Ishikawa (cell line): ENCODE results near the gene ATP1A2.

Experiments
- CEBPB ChIP-seq: IDR thresholded peaks from 2 replicates; pipeline ENCODE4 v1.6.1; 2012
- CREB1 ChIP-seq: IDR thresholded peaks from 2 replicates; pipeline ENCODE4 v1.6.1; 2012; ENCODE audit warnings: low read depth
- EGR1 ChIP-seq: IDR thresholded peaks from 2 replicates; pipeline ENCODE4 v1.6.1; 2012
- EP300 ChIP-seq: IDR thresholded peaks from 2 replicates; pipeline ENCODE4 v1.6.1; 2012; ENCODE audit warnings: borderline replicate concordance
- FOXM1 ChIP-seq: IDR thresholded peaks from 2 replicates; pipeline ENCODE4 v1.6.1; 2012; ENCODE audit warnings: low read depth, borderline replicate concordance
- MAX ChIP-seq: IDR thresholded peaks from 2 replicates; pipeline ENCODE4 v1.6.1; 2012
- NFIC ChIP-seq: IDR thresholded peaks from 2 replicates; pipeline ENCODE4 v1.6.1; 2012
- RAD21 ChIP-seq: IDR thresholded peaks from 2 replicates; pipeline ENCODE4 v1.6.1; 2012; ENCODE audit warnings: low read depth
- TAF1 ChIP-seq: IDR thresholded peaks from 2 replicates; pipeline ENCODE4 v1.6.1; 2012; ENCODE audit warnings: low read depth, mild to moderate bottlenecking
- TCF12 ChIP-seq: IDR thresholded peaks from 2 replicates; pipeline ENCODE4 v1.6.1; 2012; ENCODE audit warnings: low read depth
- TEAD4 ChIP-seq: IDR thresholded peaks from 2 replicates; pipeline ENCODE4 v1.6.1; 2012
- YY1 ChIP-seq: IDR thresholded peaks from 2 replicates; pipeline ENCODE4 v1.6.1; 2012; ENCODE audit warnings: low read depth
- ZBTB7A ChIP-seq: IDR thresholded peaks from 2 replicates; pipeline ENCODE4 v1.6.1; 2012; ENCODE audit warnings: low read depth
- TF ChIP-seq, protein P1 (sequence below): IDR thresholded peaks from 2 replicates; pipeline ENCODE4 v1.6.1; 2012
- TF ChIP-seq, protein P2 (sequence below): IDR thresholded peaks from 2 replicates; pipeline ENCODE4 v1.6.1; 2012; ENCODE audit warnings: low read depth, mild to moderate bottlenecking

ATP1A2 gene

DNA sequence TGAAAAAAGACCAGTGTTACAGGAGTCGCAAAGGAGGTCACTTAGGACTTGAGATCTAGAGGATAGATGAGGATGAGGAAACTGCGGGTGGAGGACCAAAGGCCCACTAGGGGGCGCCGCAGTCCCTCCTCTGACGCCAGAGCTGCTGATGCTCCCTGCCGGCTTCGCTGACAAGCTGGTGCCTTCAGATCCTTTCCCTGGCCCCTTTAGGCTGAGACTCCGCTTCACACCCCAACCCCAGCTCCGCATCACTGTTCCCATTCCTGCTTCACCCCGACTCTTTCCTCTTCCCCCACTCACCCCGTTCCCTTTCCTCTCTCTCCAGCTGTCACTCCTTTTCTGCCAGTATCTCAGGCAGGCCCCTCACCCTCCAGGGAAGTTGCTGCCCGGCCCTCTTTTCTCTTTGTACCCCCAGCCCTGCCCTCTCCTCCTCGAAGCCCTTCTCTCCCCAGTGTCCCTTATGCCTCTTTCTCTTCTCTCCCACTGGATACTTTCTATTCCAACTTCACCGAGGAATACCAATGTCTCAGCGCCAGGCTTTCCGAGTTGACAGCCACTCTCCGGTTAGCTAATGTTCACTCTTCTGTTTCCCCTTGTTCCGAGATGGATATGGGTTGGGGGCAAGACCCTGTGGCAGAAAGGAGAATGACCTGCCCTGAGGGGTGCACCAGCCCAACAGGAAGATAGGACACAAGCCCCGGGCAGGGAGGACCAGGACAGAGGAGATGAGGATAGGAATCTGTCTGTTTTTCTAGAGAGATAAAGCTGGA lies 29.7 kb upstream of the ATP1A2 start:
- TF ChIP-seq TAF1 (no peak), CREB1 (no peak), NFIC (no peak), EP300 (no peak), CEBPB (no peak), YY1 (no peak), RAD21 (peak; percentile 78)
- TF ChIP-seq, protein P1, sequence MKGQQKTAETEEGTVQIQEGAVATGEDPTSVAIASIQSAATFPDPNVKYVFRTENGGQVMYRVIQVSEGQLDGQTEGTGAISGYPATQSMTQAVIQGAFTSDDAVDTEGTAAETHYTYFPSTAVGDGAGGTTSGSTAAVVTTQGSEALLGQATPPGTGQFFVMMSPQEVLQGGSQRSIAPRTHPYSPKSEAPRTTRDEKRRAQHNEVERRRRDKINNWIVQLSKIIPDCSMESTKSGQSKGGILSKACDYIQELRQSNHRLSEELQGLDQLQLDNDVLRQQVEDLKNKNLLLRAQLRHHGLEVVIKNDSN = no peak

DNA sequence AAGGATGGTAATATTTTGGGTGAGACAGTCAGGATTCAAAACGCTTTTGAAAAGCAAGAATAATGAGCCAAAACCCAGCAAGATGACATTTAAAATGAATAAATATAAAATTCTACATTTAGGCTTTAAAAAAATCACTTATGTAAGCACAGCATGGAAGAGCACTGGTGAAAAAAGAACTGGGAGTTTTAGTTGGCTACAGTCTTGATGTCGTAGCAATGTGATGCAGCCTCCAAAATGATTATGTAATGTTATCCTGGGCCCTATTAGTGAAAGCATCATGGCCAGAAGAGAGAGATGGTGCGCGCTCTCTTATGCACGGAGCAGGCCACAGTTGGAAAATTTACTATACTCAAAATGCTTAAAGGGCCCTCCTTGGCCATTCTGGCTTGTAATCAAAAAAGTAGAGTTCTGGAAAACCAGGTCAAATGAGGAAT lies 29.1 kb upstream of the ATP1A2 start:
- TF ChIP-seq EGR1 (no peak), TCF12 (no peak), TEAD4 (no peak), CREB1 (no peak), ZBTB7A (no peak), FOXM1 (no peak), MAX (no peak), RAD21 (no peak), YY1 (no peak), NFIC (no peak), CEBPB (no peak), EP300 (no peak), TAF1 (no peak)
- TF ChIP-seq, protein P1 = no peak
- TF ChIP-seq, protein P2, sequence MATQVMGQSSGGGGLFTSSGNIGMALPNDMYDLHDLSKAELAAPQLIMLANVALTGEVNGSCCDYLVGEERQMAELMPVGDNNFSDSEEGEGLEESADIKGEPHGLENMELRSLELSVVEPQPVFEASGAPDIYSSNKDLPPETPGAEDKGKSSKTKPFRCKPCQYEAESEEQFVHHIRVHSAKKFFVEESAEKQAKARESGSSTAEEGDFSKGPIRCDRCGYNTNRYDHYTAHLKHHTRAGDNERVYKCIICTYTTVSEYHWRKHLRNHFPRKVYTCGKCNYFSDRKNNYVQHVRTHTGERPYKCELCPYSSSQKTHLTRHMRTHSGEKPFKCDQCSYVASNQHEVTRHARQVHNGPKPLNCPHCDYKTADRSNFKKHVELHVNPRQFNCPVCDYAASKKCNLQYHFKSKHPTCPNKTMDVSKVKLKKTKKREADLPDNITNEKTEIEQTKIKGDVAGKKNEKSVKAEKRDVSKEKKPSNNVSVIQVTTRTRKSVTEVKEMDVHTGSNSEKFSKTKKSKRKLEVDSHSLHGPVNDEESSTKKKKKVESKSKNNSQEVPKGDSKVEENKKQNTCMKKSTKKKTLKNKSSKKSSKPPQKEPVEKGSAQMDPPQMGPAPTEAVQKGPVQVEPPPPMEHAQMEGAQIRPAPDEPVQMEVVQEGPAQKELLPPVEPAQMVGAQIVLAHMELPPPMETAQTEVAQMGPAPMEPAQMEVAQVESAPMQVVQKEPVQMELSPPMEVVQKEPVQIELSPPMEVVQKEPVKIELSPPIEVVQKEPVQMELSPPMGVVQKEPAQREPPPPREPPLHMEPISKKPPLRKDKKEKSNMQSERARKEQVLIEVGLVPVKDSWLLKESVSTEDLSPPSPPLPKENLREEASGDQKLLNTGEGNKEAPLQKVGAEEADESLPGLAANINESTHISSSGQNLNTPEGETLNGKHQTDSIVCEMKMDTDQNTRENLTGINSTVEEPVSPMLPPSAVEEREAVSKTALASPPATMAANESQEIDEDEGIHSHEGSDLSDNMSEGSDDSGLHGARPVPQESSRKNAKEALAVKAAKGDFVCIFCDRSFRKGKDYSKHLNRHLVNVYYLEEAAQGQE = no peak

DNA sequence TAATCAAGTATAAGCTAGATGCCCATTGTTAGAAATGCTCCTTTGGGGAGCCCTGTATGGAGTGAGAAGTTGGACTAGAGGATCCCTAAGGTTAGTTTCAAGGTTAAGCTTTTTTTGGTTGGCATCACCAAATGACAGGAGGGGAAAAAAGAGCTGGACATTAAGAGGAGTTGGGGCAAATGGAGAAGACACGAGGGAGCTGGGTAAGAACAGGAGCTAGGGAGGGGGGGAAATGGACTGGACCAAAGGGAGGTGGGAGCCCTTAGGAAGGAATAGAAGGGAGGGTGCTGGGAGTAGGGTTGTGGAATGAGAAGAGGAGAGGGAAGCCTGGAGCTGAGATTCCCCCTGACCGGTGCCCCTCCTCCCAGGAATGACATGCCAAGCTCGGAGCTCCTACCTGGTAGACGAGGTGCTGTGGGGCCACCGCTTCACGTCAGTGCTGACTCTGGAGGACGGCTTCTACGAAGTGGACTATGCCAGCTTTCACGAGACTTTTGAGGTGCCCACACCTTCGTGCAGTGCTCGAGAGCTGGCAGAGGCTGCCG lies 28.4 kb upstream of the ATP1A2 start:
- TF ChIP-seq, protein P2 = no peak
- TF ChIP-seq RAD21 (no peak), TAF1 (no peak), CREB1 (no peak), YY1 (no peak), MAX (no peak)

DNA sequence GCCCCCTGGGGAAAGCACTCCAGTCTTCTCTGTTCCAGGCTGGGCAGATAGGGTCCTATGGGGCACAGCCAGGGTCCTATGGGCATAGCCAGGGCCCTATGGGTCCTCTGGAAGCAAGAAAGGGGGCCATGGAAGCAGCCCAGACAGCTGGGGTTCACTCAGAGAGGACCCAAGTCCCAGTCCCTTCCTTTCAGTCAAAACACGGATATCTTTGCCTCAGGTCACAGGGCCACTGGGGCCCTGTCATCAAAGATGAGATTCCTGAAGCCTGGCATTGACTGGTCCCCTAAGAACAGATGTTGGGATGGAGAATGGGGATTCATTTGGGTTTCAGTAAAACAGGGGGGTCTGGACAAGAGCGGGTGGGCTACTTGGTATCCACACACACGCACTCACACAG lies 25.7 kb upstream of the ATP1A2 start:
- TF ChIP-seq FOXM1 = no peak
- no peak for TF ChIP-seq RAD21
- TF ChIP-seq, protein P1 = no peak
- TF ChIP-seq ZBTB7A = no peak
- no peak for TF ChIP-seq YY1
- TF ChIP-seq MAX = no peak
- TF ChIP-seq, protein P2 = no peak
- no peak for TF ChIP-seq EGR1
- TF ChIP-seq CEBPB = no peak
- TF ChIP-seq NFIC = no peak
- TF ChIP-seq EP300 = no peak
- TF ChIP-seq TCF12 = no peak
- TF ChIP-seq TAF1 = no peak
- TF ChIP-seq TEAD4 = no peak
